ENCODE results near the gene VKORC1.

VKORC1 gene

DNA sequence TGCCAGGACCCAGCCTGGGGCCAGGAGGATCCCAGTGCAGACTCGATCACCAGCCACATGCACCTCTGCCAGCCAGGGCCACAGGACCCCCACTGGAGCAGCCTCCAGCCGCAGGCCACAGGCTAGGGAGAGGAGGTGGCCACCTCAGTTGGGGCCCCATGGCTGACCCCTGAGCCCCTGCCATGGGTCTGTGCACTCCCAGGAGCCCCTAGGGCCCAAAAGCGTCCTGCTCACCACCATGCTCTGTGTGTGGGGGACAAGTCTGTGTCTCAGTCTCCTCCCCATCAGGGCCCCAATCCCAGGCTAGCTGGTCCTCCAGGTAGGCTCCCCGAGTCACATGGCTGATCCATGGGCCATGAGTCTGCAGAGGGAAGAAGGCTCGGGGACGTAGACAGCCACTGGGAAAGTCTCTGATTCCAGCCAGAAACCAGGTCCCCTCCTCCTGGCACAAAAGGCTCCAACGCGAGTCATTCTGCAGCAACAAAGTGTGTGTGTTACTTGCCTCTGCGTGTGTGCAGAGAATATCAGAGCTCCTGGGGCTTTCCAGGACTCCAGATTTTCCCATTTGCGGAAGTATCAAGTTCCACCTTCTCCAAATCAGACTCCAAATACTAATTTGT is 47.0 kb upstream of the VKORC1 start:
- TF ChIP-seq SIN3A (IDR thresholded peaks at IDR 0.05; ENCODE audit: borderline replicate concordance, insufficient read depth, low read length): no peak

DNA sequence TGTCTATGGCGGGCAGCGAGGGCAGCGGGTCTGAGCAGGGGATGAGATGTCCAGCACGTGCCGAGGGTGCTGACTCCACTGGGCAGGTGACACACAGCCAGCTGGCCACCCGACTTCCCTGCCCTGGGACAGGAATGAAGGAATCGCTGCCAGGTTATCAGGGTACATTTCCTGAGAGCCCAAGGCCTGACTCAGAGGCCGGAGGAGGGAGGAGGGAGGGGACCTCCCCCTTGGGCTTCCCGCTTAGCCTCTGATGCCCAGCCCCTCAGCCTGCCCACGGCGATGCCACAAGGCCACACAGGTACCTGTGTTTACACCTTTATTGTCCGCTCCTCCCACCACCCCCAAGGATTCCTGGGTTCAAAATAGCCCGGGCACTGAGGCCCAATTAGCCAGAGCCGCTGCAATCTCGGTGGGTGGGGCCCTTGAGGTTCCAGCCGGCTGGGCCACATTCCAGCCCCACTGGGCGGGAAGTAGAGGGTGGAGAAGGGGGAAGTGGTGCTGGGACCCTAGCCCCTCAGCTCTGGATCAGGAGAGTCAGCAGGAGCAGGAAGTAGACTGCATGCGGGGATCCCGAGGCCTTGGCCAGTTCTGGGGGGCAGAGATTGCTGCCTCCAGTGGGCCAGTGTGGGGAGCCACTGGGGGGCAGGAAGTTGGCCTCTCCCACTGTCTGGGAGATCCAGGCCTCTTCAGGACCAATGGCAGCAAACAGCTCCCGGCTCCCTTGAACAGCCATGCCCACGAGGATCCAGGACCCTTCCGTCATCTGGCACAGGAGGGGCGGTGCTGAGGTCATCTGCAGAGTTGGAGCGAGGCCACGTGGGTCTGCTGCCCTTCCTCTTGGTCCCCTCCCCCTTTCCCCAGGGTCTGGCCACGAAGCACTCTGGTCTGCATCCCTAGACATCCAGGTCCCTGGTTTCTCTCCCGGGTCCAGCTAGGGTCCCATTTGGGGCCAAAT is 44.3 kb upstream of the VKORC1 start:
- TF ChIP-seq POLR2AphosphoS5 (IDR thresholded peaks at IDR 0.05; ENCODE audit: low read depth, low read length) (no peak), SIN3A (IDR thresholded peaks at IDR 0.05; ENCODE audit: borderline replicate concordance, insufficient read depth, low read length) (no peak), TAF1 (IDR thresholded peaks at IDR 0.05; ENCODE audit: borderline replicate concordance, insufficient read depth, low read length) (no peak), FOXP2 (optimal IDR thresholded peaks at IDR 0.05; ENCODE audit: borderline replicate concordance, extremely low read depth, extremely low read length, insufficient read depth) (no peak)
- TF ChIP-seq, protein P1, sequence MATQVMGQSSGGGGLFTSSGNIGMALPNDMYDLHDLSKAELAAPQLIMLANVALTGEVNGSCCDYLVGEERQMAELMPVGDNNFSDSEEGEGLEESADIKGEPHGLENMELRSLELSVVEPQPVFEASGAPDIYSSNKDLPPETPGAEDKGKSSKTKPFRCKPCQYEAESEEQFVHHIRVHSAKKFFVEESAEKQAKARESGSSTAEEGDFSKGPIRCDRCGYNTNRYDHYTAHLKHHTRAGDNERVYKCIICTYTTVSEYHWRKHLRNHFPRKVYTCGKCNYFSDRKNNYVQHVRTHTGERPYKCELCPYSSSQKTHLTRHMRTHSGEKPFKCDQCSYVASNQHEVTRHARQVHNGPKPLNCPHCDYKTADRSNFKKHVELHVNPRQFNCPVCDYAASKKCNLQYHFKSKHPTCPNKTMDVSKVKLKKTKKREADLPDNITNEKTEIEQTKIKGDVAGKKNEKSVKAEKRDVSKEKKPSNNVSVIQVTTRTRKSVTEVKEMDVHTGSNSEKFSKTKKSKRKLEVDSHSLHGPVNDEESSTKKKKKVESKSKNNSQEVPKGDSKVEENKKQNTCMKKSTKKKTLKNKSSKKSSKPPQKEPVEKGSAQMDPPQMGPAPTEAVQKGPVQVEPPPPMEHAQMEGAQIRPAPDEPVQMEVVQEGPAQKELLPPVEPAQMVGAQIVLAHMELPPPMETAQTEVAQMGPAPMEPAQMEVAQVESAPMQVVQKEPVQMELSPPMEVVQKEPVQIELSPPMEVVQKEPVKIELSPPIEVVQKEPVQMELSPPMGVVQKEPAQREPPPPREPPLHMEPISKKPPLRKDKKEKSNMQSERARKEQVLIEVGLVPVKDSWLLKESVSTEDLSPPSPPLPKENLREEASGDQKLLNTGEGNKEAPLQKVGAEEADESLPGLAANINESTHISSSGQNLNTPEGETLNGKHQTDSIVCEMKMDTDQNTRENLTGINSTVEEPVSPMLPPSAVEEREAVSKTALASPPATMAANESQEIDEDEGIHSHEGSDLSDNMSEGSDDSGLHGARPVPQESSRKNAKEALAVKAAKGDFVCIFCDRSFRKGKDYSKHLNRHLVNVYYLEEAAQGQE (IDR thresholded peaks at IDR 0.05; ENCODE audit: insufficient read depth in 1 of 2, low read depth in 2 of 2, low read length in 2 of 2): no peak

DNA sequence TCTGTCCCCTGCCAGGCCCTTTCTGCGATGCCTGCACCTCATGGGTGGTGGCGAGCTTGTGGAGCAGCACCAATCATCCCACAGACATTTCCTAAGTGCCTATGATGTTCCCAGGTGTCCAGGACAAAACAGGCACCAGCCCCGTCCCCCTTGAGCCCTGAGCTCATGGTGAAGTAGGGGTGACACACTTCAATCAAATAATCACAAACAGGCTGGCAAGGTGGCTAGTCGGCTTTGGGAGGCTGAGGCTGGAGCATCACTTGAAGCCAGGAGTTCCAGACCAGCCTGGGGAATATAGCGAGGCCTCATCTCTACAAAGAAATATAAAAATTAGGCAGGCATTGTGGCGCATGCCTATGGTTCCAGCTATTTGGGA is 41.7 kb upstream of the VKORC1 start:
- TF ChIP-seq TAF1 (IDR thresholded peaks at IDR 0.05; ENCODE audit: borderline replicate concordance, insufficient read depth, low read length) (no peak), POLR2AphosphoS5 (IDR thresholded peaks at IDR 0.05; ENCODE audit: low read depth, low read length) (no peak), FOXP2 (optimal IDR thresholded peaks at IDR 0.05; ENCODE audit: borderline replicate concordance, extremely low read depth, extremely low read length, insufficient read depth) (no peak), SIN3A (IDR thresholded peaks at IDR 0.05; ENCODE audit: borderline replicate concordance, insufficient read depth, low read length) (no peak)
- TF ChIP-seq, protein P1 (IDR thresholded peaks at IDR 0.05; ENCODE audit: insufficient read depth in 1 of 2, low read depth in 2 of 2, low read length in 2 of 2): no peak

DNA sequence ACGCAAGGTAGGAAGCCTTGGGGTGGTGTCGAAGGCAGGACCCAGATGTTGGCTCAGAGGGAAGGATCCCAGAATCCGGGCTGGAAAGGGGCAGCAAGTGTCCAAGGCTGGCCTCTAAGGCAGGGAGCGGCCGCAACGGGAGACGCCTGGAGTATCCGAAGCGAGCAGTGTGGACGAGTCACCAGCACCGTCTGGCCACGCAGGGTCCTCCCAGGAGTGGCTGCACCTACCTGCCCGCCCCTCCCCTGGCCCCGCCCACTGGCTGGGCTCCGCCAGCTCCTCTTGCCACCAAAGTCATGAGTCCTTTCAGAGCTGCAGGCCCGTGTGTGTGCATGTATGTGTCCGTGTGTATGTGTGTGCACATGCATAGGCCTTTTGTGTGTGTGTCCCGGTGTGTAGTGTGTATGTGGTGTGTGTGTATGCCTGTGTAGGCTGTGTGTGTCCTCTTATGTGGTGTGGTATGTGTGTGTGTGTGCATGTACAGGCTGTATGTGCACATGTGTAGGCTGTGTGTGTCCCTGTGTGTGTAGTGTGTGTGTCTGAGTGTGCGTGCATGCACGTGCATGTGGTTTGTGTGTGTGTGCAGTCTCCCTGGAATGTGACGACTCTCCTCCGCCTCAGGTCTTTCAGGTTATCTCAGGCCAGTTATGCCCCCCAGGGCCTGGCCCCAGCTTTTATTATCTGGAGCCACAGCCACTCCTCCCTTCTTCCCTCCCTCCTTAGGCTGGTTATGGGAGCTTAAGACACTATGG is 41.1 kb upstream of the VKORC1 start, which contains the start of gene PRSS8:
PRSS8 (minus strand) TSS at position 193 of the 752 bp plus-strand sequence. CDS start 229 bp downstream, outside the sequence.
- TF ChIP-seq FOXP2 (optimal IDR thresholded peaks at IDR 0.05; ENCODE audit: borderline replicate concordance, extremely low read depth, extremely low read length, insufficient read depth) (no peak), TAF1 (IDR thresholded peaks at IDR 0.05; ENCODE audit: borderline replicate concordance, insufficient read depth, low read length) (no peak), SIN3A (IDR thresholded peaks at IDR 0.05; ENCODE audit: borderline replicate concordance, insufficient read depth, low read length) (no peak), POLR2AphosphoS5 (IDR thresholded peaks at IDR 0.05; ENCODE audit: low read depth, low read length) (no peak)
- TF ChIP-seq, protein P1 (IDR thresholded peaks at IDR 0.05; ENCODE audit: insufficient read depth in 1 of 2, low read depth in 2 of 2, low read length in 2 of 2): no peak
